ENCODE measurements around the gene SEPTIN2. TPM values are rescaled to one million over a fixed set of nuclear protein-coding genes. Genes with fewer than 3 reads are reported as not detected.

SEPTIN2 gene
- polyA plus RNA-seq, 1 donor (not counting 4 experiments of a cell fraction or from before 2014, with no cell fraction given) = 644 TPM

DNA sequence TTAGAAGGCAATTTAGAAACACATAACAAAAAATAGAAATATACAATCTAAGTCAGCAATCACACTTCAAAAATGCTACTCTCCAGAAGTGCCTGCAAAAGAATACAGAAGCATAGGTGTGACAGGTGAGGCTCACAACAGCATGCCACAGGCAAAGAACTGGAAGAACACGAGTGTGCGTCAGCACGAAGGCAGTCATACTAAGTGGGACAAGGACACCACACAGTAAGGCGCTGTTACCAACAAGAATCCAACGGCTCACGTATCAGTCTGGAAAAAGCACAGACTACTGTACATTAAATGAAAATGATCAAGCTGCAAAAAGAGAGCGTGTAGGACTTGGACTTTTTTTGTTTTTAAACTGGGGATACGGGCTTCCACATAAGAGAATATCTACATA lies 19.0 kb upstream of the SEPTIN2 start:
- peaks cover 3 to 15% of the 10 kb centered on the region in 2 experiments for H3K36me3 ChIP-seq (ENCODE audit: control insufficient read depth in 2 of 2, extremely low read depth in 1 of 2, insufficient read depth in 2 of 2, low read length in 2 of 2)
- FAIRE-seq (no peak), DNase-seq (ENCODE audit: low read depth, low spot score) (no peak)
- TF ChIP-seq EZH2 (IDR thresholded peaks at IDR 0.05; ENCODE audit: low read length) = no peak
- TF ChIP-seq, protein P1, sequence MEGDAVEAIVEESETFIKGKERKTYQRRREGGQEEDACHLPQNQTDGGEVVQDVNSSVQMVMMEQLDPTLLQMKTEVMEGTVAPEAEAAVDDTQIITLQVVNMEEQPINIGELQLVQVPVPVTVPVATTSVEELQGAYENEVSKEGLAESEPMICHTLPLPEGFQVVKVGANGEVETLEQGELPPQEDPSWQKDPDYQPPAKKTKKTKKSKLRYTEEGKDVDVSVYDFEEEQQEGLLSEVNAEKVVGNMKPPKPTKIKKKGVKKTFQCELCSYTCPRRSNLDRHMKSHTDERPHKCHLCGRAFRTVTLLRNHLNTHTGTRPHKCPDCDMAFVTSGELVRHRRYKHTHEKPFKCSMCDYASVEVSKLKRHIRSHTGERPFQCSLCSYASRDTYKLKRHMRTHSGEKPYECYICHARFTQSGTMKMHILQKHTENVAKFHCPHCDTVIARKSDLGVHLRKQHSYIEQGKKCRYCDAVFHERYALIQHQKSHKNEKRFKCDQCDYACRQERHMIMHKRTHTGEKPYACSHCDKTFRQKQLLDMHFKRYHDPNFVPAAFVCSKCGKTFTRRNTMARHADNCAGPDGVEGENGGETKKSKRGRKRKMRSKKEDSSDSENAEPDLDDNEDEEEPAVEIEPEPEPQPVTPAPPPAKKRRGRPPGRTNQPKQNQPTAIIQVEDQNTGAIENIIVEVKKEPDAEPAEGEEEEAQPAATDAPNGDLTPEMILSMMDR (optimal IDR thresholded peaks at IDR 0.05 in 1 of 3, IDR thresholded peaks at IDR 0.05 in 1 of 3, conservative IDR thresholded peaks at IDR 0.05 in 1 of 3; ENCODE audit: extremely low read depth in 1 of 3, insufficient read depth in 2 of 3, low read length in 3 of 3) = no peak
- no peak overlapping the region for H3K9ac ChIP-seq (ENCODE audit: control insufficient read depth, extremely low read depth, insufficient read depth, low read length)
- H3K27me3 ChIP-seq (ENCODE audit: control insufficient read depth, extremely low read depth, insufficient read depth, low read length) = no peaks in the 10 kb centered on the region
- H3K79me2 ChIP-seq (ENCODE audit: control insufficient read depth, insufficient read depth, low read length) = peaks cover 94% of the 10 kb centered on the region
- H3K4me3 ChIP-seq (ENCODE audit: control insufficient read depth in 2 of 3, extremely low read depth in 1 of 3, insufficient read depth in 2 of 3, low read depth in 1 of 3, low read length in 3 of 3) = no peak overlapping the region
- peaks cover 18% of the 10 kb centered on the region for H4K20me1 ChIP-seq (ENCODE audit: control insufficient read depth, extremely low read depth, insufficient read depth, low read length)
- H3K9me1 ChIP-seq (ENCODE audit: control insufficient read depth, extremely low read depth, insufficient read depth, low read length) = peaks cover 2% of the 10 kb centered on the region
- H3K4me1 ChIP-seq (ENCODE audit: control insufficient read depth, extremely low read depth, insufficient read depth, low read length) = peaks cover 5% of the 10 kb centered on the region
- no peak overlapping the region for H3K27ac ChIP-seq (ENCODE audit: control insufficient read depth, insufficient read depth, low read length)
- H2AFZ ChIP-seq (ENCODE audit: control insufficient read depth, low read length) = no peak overlapping the region
- no peaks in the 10 kb centered on the region for H3K9me3 ChIP-seq (ENCODE audit: control insufficient read depth, low read depth, low read length)
- dilution Hi-C loops (cut with MboI; ENCODE audit: extremely low pct_ligation_motif_present, low sequenced_read_pairs) = no loop called here
- no peak overlapping the region for H3K4me2 ChIP-seq (ENCODE audit: control insufficient read depth, extremely low read depth, insufficient read depth, low read depth, low read length)

DNA sequence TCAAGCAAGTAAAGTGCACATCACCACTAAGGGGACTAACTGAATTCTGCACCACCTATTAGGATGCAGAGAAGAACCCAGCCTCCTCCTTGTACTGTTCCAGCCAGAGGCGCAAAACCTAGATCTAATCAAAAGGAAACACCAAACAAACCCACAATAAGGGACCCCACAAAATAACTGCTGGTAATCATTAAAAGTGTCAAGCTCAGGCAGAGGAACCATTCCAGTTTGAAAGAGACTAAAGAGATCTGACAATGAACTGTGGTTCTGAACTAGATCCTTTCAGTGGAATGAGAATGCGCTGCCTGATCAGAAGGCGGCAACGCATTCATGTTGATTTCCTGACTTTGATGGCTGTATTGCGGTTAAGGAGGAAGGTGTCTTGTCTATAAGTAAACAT lies 17.1 kb upstream of the SEPTIN2 start:
- peaks cover 4% of the 10 kb centered on the region for H3K4me1 ChIP-seq (ENCODE audit: control insufficient read depth, extremely low read depth, insufficient read depth, low read length)

More for the DNA sequence above, 17.1 kb upstream of the SEPTIN2 start:
- H3K79me2 ChIP-seq (ENCODE audit: control insufficient read depth, insufficient read depth, low read length) = peaks cover 94% of the 10 kb centered on the region
- no peaks in the 10 kb centered on the region for H3K9me3 ChIP-seq (ENCODE audit: control insufficient read depth, low read depth, low read length)
- no peaks in the 10 kb centered on the region for H3K27me3 ChIP-seq (ENCODE audit: control insufficient read depth, extremely low read depth, insufficient read depth, low read length)
- H2AFZ ChIP-seq (ENCODE audit: control insufficient read depth, low read length) = no peak overlapping the region
- no peak for TF ChIP-seq EZH2 (IDR thresholded peaks at IDR 0.05; ENCODE audit: low read length)
- TF ChIP-seq, protein P1 (optimal IDR thresholded peaks at IDR 0.05 in 1 of 3, IDR thresholded peaks at IDR 0.05 in 1 of 3, conservative IDR thresholded peaks at IDR 0.05 in 1 of 3; ENCODE audit: extremely low read depth in 1 of 3, insufficient read depth in 2 of 3, low read length in 3 of 3) = no peak
- H3K4me3 ChIP-seq (ENCODE audit: control insufficient read depth in 2 of 3, extremely low read depth in 1 of 3, insufficient read depth in 2 of 3, low read depth in 1 of 3, low read length in 3 of 3) = no peak overlapping the region
- H4K20me1 ChIP-seq (ENCODE audit: control insufficient read depth, extremely low read depth, insufficient read depth, low read length) = peaks cover 16% of the 10 kb centered on the region
- peaks cover 3 to 14% of the 10 kb centered on the region in 2 experiments for H3K36me3 ChIP-seq (ENCODE audit: control insufficient read depth in 2 of 2, extremely low read depth in 1 of 2, insufficient read depth in 2 of 2, low read length in 2 of 2)
- dilution Hi-C loops (cut with MboI; ENCODE audit: extremely low pct_ligation_motif_present, low sequenced_read_pairs) = no loop called here
- H3K27ac ChIP-seq (ENCODE audit: control insufficient read depth, insufficient read depth, low read length) = no peak overlapping the region
- H3K9me1 ChIP-seq (ENCODE audit: control insufficient read depth, extremely low read depth, insufficient read depth, low read length) = peaks cover 2% of the 10 kb centered on the region
- FAIRE-seq (no peak), DNase-seq (ENCODE audit: low read depth, low spot score) (no peak)
- H3K4me2 ChIP-seq (ENCODE audit: control insufficient read depth, extremely low read depth, insufficient read depth, low read depth, low read length) = no peak overlapping the region
- H3K9ac ChIP-seq (ENCODE audit: control insufficient read depth, extremely low read depth, insufficient read depth, low read length) = no peak overlapping the region
